K562 (cell line): ENCODE measurements around the gene MYH6. TPM values are rescaled to one million over a fixed set of nuclear protein-coding genes. Genes with fewer than 3 reads are reported as not detected.

Experiments
- ATAC-seq: fragments of 200-7000 bp; cut with Tn5 transposase; 3 replicates; pipeline ENCODE4 v1.9.1; 2020; ENCODE audit warnings: moderate library complexity
- BruUV-seq: library from RNA; stranded (reverse); fragments of 400-500 nt; replicated peaks from 2 replicates; lab custom pipeline; 2021; lab: Mats Ljungman, UMichigan
- CTCF ChIA-PET: fragments of 300-600 bp; formaldehyde crosslinking; extraction: SDS; loops from one replicate; lab custom pipeline; 2021; ENCODE audit warnings: low intra/inter-chr PET ratio; lab: Yijun Ruan, JAX
- POLR2A ChIA-PET: fragments of 300-600, 350-650 bp; sonication (Branson Sonifier 250); formaldehyde crosslinking; extraction: SDS; loops from one replicate; lab custom pipeline; 2021; ENCODE audit warnings: antibody characterized with exemption, inconsistent platforms; lab: Yijun Ruan, JAX
- DNase-seq, 4 experiments: peaks; one replicate each; pipeline versions ENCODE4 v3.0.0 to v3.0.0-alpha.2; 2011 to 2018; ENCODE audit warnings: low spot score in 3 of 4, mixed read lengths in 3 of 4; ENCODE audit errors: extremely low read depth in 1 of 4
- FAIRE-seq: peaks from 2 replicates; lab custom pipeline; 2011; peaks lifted over from hg19 to GRCh38; lab: Jason Lieb, UNC
- H2AFZ ChIP-seq: 2 replicates; pipeline ENCODE4 v1.6.0; 2011; ENCODE audit warnings: low read depth, low read length, control low read depth, inconsistent platforms
- H3K27ac ChIP-seq: fragments of 200-600 bp; 3 replicates; pipeline ENCODE4 v1.8.0; 2011; ENCODE audit warnings: low read depth, mild to moderate bottlenecking, control low read depth, inconsistent platforms, low read length, moderate library complexity, mixed read lengths; ENCODE audit errors: extremely low read depth
- H3K27me3 ChIP-seq, 2 experiments: fragments of 300-600 bp in 1 of 2; 2 replicates in 1 of 2; 3 replicates in 1 of 2; pipeline versions ENCODE4 v1.6.0 to v1.8.0; 2011; ENCODE audit warnings: inconsistent platforms in 2 of 2, low read length in 2 of 2, mild to moderate bottlenecking in 1 of 2, mixed read lengths in 1 of 2, moderate library complexity in 1 of 2; ENCODE audit not compliant: control insufficient read depth in 2 of 2, insufficient read depth in 2 of 2
- H3K36me3 ChIP-seq: fragments of 300-600 bp; 3 replicates; pipeline ENCODE4 v1.8.0; 2011; ENCODE audit warnings: mild to moderate bottlenecking, low read length, inconsistent platforms; ENCODE audit not compliant: control insufficient read depth, insufficient read depth
- H3K4me1 ChIP-seq, 2 experiments: fragments of 200-600 bp in 1 of 2; replicated peaks in 1 of 2; 2 replicates in 1 of 2; 3 replicates in 1 of 2; pipeline versions ENCODE4 v1.5.1 to v1.8.0; 2011; ENCODE audit warnings: inconsistent platforms in 2 of 2, low read length in 2 of 2, mild to moderate bottlenecking in 1 of 2, mixed read lengths in 1 of 2, moderate library complexity in 1 of 2; ENCODE audit not compliant: control insufficient read depth in 2 of 2, insufficient read depth in 2 of 2
- H3K4me2 ChIP-seq: 2 replicates; pipeline ENCODE4 v1.6.1; 2011; ENCODE audit warnings: low read length, control low read depth, inconsistent platforms, mixed read lengths; ENCODE audit not compliant: insufficient read depth
- H3K4me3 ChIP-seq: fragments of 200-600 bp; sonication (generic), shearing (Covaris generic); 2 replicates; pipeline ENCODE4 v1.5.1; 2016; ENCODE audit warnings: control low read depth, inconsistent platforms
- H3K79me2 ChIP-seq: fragments of 200-600 bp; 3 replicates; pipeline ENCODE4 v1.8.0; 2011; ENCODE audit warnings: low read length, inconsistent platforms; ENCODE audit not compliant: control insufficient read depth, insufficient read depth
- H3K9ac ChIP-seq, 2 experiments: 2 replicates each; pipeline versions ENCODE4 v1.6.0 to v1.6.1; 2011; ENCODE audit warnings: low read depth in 2 of 2, low read length in 2 of 2, control low read depth in 1 of 2, inconsistent platforms in 1 of 2, mild to moderate bottlenecking in 1 of 2, mixed read lengths in 1 of 2; ENCODE audit not compliant: insufficient read depth in 1 of 2
- H3K9me1 ChIP-seq: one replicate; pipeline ENCODE4 v1.6.0; 2011; ENCODE audit warnings: inconsistent platforms, mild to moderate bottlenecking, low read length, moderate library complexity; ENCODE audit not compliant: control insufficient read depth, insufficient read depth
- H3K9me3 ChIP-seq: replicated peaks from 2 replicates; pipeline ENCODE4 v1.5.1; 2011; ENCODE audit warnings: low read depth, low read length, inconsistent platforms; ENCODE audit not compliant: control insufficient read depth, insufficient read depth
- H4K20me1 ChIP-seq: replicated peaks from 2 replicates; pipeline ENCODE4 v1.6.1; 2011; ENCODE audit warnings: low read length, inconsistent platforms, mixed read lengths; ENCODE audit not compliant: control insufficient read depth, insufficient read depth
- CCAR2 ChIP-seq: fragments of 200-400 bp; formaldehyde crosslinking; IDR thresholded peaks from 2 replicates; pipeline ENCODE4 v1.6.1; 2017; ENCODE audit warnings: mild to moderate bottlenecking, low read depth, low read length
- HMG20B ChIP-seq: fragments of 250-450 bp; sonication (Bioruptor Pico); IDR thresholded peaks from 2 replicates; pipeline ENCODE4 v1.5.0; 2021; ENCODE audit warnings: mild to moderate bottlenecking
- YY1 ChIP-seq, 3 experiments: IDR thresholded peaks; 2 replicates each; pipeline ENCODE4 v1.6.1; 2011; ENCODE audit warnings: low read length in 2 of 3, mild to moderate bottlenecking in 2 of 3, moderate library complexity in 2 of 3, borderline replicate concordance in 1 of 3, control low read depth in 1 of 3, low read depth in 1 of 3; ENCODE audit not compliant: insufficient read depth in 3 of 3, insufficient replicate concordance in 2 of 3, control insufficient read depth in 1 of 3, insufficient read length in 1 of 3; ENCODE audit errors: extremely low read depth in 1 of 3
- ZNF778 ChIP-seq: fragments of 450-650 bp; formaldehyde crosslinking; IDR thresholded peaks from 2 replicates; pipeline ENCODE4 v1.4.0; 2020; ENCODE audit warnings: mild to moderate bottlenecking, moderate library complexity
- WGBS: fragments of 100-300 bp; shearing (Covaris generic); methylation state at CpG from one replicate; pipeline ENCODE4 v1.1.6; 2016; ENCODE audit warnings: low coverage, mixed read lengths; ENCODE audit not compliant: insufficient coverage; ENCODE audit errors: missing lambda C conversion rate; 5-methylcytosine and 5-hydroxymethylcytosine counted together
- in situ Hi-C: fragments of 300-500 bp; cut with MboI; formaldehyde crosslinking; loops from 4 replicates; pipeline ENCODE4 v1.15.0; 2018; ENCODE audit warnings: inconsistent platforms, mixed read lengths
- intact Hi-C: fragments of 100-400 bp; cut with micrococcal nuclease; formaldehyde crosslinking; loops from 2 replicates; pipeline ENCODE4 v1.14.2; 2022
- polyA plus RNA-seq, 8 experiments: library from polyadenylated mRNA; depleted of rRNA in 4 of 8; stranded (reverse) in 5 of 8; unstranded in 3 of 8; fragments of >200 nt; fragmentation: Nextera tagmentation in 2 of 8; fragmentation: Illumina TruSeq in 1 of 8; extraction: Ambion mirVana in 2 of 8; extraction: Trizol in 1 of 8; gene quantifications; 2 replicates each; pipeline versions ENCODE4 v1.2.1 to v1.2.3, GENCODE V29; 2011 to 2014; ENCODE audit warnings: inconsistent platforms in 1 of 8, missing spikeins in 1 of 8
- total RNA-seq, 7 experiments: library from RNA; depleted of rRNA in 6 of 7; stranded (reverse); fragments of >200 nt in 6 of 7; fragmentation: Illumina TruSeq in 2 of 7; extraction: Trizol in 2 of 7; gene quantifications; 2 replicates each; pipeline versions ENCODE4 v1.2.1 to v1.2.3, GENCODE V29; 2011 to 2021; ENCODE audit warnings: low replicate concordance in 1 of 7
- TF ChIP-seq, protein P1 (sequence below): fragments of 450-650 bp; IDR thresholded peaks from 2 replicates; pipeline ENCODE4 v1.6.1; 2016; ENCODE audit warnings: borderline replicate concordance
- TF ChIP-seq, protein P2 (sequence below): fragments of 200-600 bp; sonication (generic); IDR thresholded peaks from one replicate; pipeline ENCODE4 v1.6.1; 2012; ENCODE audit warnings: mild to moderate bottlenecking, low read depth, low read length, inconsistent platforms

The MYH6 gene
- total and polyA plus RNA-seq, 9 of the 15 experiments (the other 6 are each of a cell fraction or from before 2014, with no cell fraction given): not detected

DNA sequence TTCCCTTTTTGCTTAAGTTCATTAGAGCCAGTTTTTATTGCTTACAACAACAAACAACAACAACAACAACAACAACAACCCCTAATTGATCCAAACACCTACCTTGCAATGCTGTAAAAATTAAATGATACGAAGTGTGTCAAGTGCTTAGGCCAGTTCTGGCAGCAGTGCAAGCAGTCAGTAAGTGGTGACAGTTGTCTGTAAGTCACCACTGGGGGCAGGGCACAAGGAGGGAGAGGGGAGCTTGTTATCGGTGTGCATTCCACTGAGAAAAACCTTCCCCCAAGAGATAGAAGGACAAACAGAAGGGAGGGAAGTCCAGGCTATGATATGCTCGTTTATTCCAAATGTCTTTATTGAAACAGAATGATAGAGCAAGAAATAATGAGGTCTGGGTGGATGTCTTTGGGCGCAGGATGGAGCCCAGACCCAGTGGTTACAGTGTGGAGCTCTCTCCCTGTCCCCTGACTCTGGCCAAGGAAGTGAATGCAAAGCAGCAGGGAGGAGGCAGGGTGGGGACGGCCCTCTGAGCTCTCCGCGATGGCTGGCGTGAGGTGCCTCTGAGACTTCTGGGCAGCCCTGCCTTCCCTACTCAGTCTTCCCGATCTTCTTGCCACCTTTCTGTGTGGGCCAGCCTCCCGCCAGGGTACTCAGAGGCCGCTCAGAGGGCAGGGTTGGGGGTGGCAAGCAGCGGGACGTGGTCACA lies 61.9 kb downstream of the MYH6 start:
- Histone ChIP-seq H3K4me2 (peak overlapping the region; percentile 72), H3K36me3 (no peaks in the 10 kb centered on the region), H3K27ac (peak overlapping the region; percentile 48; the same call in 1 of the 3 replicates), H4K20me1 (no peaks in the 10 kb centered on the region), H3K9me3 (no peaks in the 10 kb centered on the region), H3K4me1 (peaks cover 11 to 16% of the 10 kb centered on the region in 2 experiments; a peak in 4 of 5 replicates), H3K27me3 (peaks cover under 1 to 3% of the 10 kb centered on the region in 2 experiments; a peak in 1 of 5 replicates), H3K79me2 (no peaks in the 10 kb centered on the region), H3K9ac (peak overlapping the region; percentile 22 to 74; a peak in 3 of 4 replicates), H3K9me1 (no peaks in the 10 kb centered on the region), H2AFZ (peak overlapping the region; percentile 85), H3K4me3 (no peak overlapping the region)
- DNase-seq: peak; percentile 60 to 75 (median 68)
- ATAC-seq: peak; percentile 96
- peak; percentile 95 for FAIRE-seq
- in situ Hi-C loops: no loop called here
- intact Hi-C loops: no loop called here
- BruUV-seq: no TSS peak
- CTCF ChIA-PET: no interaction called here
- POLR2A ChIA-PET: interaction anchor here (0.6 to 1.6 kb wide), 6 partner anchors 8 to 69 kb away, joined by 3 to 11 read pairs (median 3); partner anchors contain the start of gene PABPN1
- 19% methylated on average over 6 of the region's 13 CpGs for WGBS
- TF ChIP-seq, protein P1, sequence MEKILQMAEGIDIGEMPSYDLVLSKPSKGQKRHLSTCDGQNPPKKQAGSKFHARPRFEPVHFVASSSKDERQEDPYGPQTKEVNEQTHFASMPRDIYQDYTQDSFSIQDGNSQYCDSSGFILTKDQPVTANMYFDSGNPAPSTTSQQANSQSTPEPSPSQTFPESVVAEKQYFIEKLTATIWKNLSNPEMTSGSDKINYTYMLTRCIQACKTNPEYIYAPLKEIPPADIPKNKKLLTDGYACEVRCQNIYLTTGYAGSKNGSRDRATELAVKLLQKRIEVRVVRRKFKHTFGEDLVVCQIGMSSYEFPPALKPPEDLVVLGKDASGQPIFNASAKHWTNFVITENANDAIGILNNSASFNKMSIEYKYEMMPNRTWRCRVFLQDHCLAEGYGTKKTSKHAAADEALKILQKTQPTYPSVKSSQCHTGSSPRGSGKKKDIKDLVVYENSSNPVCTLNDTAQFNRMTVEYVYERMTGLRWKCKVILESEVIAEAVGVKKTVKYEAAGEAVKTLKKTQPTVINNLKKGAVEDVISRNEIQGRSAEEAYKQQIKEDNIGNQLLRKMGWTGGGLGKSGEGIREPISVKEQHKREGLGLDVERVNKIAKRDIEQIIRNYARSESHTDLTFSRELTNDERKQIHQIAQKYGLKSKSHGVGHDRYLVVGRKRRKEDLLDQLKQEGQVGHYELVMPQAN: no peak
- TF ChIP-seq HMG20B (CRISPR knock-in tag) (no peak), CCAR2 (no peak), YY1 (IDR thresholded peaks at IDR 0.05; ENCODE audit: borderline replicate concordance in 1 of 3, control insufficient read depth in 1 of 3, extremely low read depth in 1 of 3, insufficient read depth in 3 of 3, insufficient read length in 1 of 3, insufficient replicate concordance in 2 of 3, low read depth in 1 of 3, low read length in 2 of 3) (no peak), ZNF778 (CRISPR knock-in tag) (no peak)
- TF ChIP-seq, protein P2, sequence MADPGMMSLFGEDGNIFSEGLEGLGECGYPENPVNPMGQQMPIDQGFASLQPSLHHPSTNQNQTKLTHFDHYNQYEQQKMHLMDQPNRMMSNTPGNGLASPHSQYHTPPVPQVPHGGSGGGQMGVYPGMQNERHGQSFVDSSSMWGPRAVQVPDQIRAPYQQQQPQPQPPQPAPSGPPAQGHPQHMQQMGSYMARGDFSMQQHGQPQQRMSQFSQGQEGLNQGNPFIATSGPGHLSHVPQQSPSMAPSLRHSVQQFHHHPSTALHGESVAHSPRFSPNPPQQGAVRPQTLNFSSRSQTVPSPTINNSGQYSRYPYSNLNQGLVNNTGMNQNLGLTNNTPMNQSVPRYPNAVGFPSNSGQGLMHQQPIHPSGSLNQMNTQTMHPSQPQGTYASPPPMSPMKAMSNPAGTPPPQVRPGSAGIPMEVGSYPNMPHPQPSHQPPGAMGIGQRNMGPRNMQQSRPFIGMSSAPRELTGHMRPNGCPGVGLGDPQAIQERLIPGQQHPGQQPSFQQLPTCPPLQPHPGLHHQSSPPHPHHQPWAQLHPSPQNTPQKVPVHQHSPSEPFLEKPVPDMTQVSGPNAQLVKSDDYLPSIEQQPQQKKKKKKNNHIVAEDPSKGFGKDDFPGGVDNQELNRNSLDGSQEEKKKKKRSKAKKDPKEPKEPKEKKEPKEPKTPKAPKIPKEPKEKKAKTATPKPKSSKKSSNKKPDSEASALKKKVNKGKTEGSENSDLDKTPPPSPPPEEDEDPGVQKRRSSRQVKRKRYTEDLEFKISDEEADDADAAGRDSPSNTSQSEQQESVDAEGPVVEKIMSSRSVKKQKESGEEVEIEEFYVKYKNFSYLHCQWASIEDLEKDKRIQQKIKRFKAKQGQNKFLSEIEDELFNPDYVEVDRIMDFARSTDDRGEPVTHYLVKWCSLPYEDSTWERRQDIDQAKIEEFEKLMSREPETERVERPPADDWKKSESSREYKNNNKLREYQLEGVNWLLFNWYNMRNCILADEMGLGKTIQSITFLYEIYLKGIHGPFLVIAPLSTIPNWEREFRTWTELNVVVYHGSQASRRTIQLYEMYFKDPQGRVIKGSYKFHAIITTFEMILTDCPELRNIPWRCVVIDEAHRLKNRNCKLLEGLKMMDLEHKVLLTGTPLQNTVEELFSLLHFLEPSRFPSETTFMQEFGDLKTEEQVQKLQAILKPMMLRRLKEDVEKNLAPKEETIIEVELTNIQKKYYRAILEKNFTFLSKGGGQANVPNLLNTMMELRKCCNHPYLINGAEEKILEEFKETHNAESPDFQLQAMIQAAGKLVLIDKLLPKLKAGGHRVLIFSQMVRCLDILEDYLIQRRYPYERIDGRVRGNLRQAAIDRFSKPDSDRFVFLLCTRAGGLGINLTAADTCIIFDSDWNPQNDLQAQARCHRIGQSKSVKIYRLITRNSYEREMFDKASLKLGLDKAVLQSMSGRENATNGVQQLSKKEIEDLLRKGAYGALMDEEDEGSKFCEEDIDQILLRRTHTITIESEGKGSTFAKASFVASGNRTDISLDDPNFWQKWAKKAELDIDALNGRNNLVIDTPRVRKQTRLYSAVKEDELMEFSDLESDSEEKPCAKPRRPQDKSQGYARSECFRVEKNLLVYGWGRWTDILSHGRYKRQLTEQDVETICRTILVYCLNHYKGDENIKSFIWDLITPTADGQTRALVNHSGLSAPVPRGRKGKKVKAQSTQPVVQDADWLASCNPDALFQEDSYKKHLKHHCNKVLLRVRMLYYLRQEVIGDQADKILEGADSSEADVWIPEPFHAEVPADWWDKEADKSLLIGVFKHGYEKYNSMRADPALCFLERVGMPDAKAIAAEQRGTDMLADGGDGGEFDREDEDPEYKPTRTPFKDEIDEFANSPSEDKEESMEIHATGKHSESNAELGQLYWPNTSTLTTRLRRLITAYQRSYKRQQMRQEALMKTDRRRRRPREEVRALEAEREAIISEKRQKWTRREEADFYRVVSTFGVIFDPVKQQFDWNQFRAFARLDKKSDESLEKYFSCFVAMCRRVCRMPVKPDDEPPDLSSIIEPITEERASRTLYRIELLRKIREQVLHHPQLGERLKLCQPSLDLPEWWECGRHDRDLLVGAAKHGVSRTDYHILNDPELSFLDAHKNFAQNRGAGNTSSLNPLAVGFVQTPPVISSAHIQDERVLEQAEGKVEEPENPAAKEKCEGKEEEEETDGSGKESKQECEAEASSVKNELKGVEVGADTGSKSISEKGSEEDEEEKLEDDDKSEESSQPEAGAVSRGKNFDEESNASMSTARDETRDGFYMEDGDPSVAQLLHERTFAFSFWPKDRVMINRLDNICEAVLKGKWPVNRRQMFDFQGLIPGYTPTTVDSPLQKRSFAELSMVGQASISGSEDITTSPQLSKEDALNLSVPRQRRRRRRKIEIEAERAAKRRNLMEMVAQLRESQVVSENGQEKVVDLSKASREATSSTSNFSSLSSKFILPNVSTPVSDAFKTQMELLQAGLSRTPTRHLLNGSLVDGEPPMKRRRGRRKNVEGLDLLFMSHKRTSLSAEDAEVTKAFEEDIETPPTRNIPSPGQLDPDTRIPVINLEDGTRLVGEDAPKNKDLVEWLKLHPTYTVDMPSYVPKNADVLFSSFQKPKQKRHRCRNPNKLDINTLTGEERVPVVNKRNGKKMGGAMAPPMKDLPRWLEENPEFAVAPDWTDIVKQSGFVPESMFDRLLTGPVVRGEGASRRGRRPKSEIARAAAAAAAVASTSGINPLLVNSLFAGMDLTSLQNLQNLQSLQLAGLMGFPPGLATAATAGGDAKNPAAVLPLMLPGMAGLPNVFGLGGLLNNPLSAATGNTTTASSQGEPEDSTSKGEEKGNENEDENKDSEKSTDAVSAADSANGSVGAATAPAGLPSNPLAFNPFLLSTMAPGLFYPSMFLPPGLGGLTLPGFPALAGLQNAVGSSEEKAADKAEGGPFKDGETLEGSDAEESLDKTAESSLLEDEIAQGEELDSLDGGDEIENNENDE: no peak
